Fibroblast of skin of right quadriceps (primary cell): ENCODE measurements around the gene RET.

Experiments used
- DNase-seq: peaks from one replicate; pipeline ENCODE4 v3.0.0-alpha.2; 2013

The RET gene

GRCh38 chr10:43044961-43045621 lies 31.8 kb upstream of the RET start:
- DNase-seq = no peak

- DNase-seq = no peak
These were observed 31.1 kb upstream of the RET start for GRCh38 chr10:43045631-43046287.

GRCh38 chr10:43046288-43046991 lies 30.4 kb upstream of the RET start:
- DNase-seq = no peak

GRCh38 chr10:43047288-43047970 lies 29.4 kb upstream of the RET start:
- DNase-seq = no peak

- peak; percentile 15 for DNase-seq
These were observed 28.4 kb upstream of the RET start for GRCh38 chr10:43048301-43049051.

GRCh38 chr10:43049081-43049551 lies 27.8 kb upstream of the RET start:
- DNase-seq = no peak

- DNase-seq = no peak
These were observed 26.9 kb upstream of the RET start for GRCh38 chr10:43050011-43050410.

- DNase-seq = no peak
These were observed 23.0 kb upstream of the RET start for GRCh38 chr10:43053825-43054224.

GRCh38 chr10:43054593-43054992 lies 22.3 kb upstream of the RET start:
- no peak for DNase-seq

GRCh38 chr10:43055217-43055616 lies 21.7 kb upstream of the RET start:
- DNase-seq = no peak

GRCh38 chr10:43055991-43056567 lies 20.8 kb upstream of the RET start:
- no peak for DNase-seq

GRCh38 chr10:43056568-43057011 lies 20.3 kb upstream of the RET start:
- no peak for DNase-seq

GRCh38 chr10:43057231-43057711 lies 19.6 kb upstream of the RET start:
- DNase-seq = no peak

- DNase-seq = no peak
These were observed 19.0 kb upstream of the RET start for GRCh38 chr10:43057831-43058340.

GRCh38 chr10:43058716-43059335 lies 18.0 kb upstream of the RET start:
- no peak for DNase-seq

- DNase-seq = no peak
These were observed 17.5 kb upstream of the RET start for GRCh38 chr10:43059336-43059720.

- no peak for DNase-seq
These were observed 17.0 kb upstream of the RET start for GRCh38 chr10:43059828-43060227.

- no peak for DNase-seq
These were observed 16.6 kb upstream of the RET start for GRCh38 chr10:43060291-43060690.

- DNase-seq = no peak
These were observed 15.5 kb upstream of the RET start for GRCh38 chr10:43061331-43061730.

GRCh38 chr10:43061760-43062159 lies 15.1 kb upstream of the RET start:
- peak; percentile 9 for DNase-seq

- no peak for DNase-seq
These were observed 14.3 kb upstream of the RET start for GRCh38 chr10:43062402-43063160.
